ENCODE data around the gene LAMB4.
"Not testable (repeated sequence)": the region's sequence is repeated elsewhere in the genome, so short reads cannot be mapped to it uniquely, and the experiment has no call there.

The LAMB4 gene

DNA sequence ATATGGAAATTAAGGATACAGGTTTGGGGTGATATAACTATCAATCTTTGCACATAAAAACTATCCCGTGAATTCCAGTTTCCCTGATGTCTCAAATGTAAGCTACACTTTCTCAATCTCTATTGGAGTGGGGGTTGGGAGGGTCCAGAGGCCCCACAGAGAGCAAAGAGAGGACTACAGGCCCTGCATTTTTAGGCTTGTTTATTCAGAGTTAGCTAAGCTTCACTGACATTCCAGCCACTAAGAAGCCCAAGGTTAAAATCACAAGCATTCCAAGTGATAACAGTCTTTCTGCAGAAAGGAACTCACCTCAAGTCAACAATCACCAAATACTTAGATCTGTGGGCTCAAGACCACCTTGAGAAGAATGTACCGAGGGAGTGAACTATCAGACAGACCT lies 95.6 kb downstream of the LAMB4 start:
- DNase-seq, result no peak

DNA sequence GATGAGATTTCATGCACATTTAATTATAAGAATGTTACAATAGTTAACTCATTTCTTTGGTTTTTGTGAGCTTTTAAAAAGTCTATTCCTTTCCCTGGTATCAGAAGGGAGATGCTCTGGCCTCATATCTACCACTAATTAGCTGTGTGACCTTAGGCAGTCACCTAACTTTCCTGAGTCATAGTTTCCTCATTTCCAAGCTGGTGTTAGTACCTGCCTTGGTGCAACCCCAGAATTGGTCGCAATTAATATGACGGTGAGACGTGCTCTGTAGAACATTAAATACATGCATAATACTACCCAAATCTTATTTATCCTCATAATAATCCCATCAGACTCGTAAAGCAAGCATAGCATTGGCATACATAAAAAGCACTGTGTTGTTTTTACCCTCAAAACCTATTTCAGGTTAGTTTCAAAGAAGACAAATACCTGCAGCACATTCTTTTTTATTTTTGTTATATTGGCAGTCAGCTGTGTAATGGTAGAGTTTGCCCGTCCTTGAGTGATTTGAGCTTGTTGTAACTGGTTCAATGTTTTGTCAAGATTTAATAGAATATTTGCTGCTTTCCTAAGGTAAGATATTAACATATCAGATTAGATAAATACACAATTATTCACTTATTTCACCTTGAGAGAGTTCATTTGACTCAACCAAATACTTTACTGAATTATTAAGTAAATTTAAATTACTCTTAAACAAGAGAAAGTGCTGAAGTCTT lies 96.2 kb downstream of the LAMB4 start:
- DNase-seq, result no peak

DNA sequence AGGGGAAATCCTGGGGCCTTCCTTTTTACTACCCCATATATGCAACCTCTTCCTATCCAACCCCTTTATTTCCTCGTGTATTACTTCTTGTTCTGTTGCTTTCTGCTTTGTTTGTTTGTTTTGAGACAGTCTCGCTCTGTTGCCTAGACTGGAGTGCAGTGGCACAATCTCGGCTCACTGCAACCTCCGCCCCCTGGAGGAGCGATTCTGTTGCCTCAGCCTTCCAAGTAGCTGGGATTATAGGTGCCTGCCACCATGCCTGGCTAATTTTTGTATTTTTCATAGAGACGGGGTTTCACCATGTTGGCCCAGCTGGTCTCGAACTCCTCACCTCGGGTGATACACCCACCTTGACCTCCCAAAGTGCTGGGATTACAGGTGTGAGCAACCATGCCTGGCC lies 96.9 kb downstream of the LAMB4 start:
- DNase-seq, result not testable (repeated sequence)

DNA sequence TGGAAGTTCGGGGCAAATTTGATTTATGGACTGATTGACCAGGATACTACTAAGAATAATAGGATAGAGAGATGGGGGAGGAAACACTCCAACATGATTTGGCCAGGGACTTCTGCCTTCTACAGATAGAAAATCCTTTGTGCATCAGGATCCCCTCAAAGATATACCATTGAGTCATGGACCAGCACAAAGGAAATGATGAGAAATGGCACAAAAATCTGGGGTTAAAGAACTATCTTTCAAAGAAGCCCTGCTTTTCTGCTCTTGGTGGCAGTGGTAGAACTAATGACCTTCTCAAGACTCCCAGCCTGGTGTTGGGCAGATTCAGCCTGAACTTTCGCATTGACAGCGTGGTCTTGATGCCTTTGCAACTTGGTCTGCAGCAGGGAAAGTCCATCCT lies 99.6 kb downstream of the LAMB4 start:
- DNase-seq, result no peak

DNA sequence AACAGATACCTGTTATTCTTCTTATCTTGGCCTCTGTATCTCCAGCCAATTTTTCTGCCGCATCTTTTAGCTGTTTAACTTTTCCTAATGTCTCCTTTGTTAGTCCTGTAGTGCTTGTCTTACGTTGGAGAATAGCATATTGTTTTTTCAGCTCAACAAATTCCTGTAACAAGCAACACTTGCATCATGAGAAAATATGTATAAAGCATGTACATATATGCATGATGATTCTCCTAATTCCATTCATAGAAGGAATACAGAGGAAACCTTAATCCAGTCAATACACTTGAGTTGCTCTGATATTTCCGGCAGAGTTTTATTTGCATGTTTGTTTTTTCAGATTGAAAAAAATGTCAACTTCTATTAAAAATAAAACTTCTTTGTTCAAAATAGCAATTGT lies 101.1 kb downstream of the LAMB4 start:
- DNase-seq, result no peak

DNA sequence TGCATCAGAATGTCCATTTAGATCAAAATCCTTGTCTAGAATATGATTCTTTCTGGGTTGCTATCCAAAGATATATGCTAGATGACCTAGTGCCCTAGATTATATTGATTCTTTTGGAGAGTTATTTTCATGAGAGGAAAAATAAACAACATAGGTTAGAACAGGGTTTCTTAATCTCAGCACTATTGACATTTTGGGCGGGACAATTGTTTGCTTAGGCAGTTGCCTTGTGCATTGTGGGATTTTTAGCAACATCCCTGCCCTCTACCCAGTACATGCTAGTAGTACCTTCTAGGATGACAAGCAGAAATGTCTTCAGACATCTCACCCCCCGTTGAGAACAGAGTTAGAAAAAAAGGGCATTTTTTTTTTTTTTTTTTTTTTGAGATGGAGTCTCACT lies 102.0 kb downstream of the LAMB4 start:
- DNase-seq, result no peak

DNA sequence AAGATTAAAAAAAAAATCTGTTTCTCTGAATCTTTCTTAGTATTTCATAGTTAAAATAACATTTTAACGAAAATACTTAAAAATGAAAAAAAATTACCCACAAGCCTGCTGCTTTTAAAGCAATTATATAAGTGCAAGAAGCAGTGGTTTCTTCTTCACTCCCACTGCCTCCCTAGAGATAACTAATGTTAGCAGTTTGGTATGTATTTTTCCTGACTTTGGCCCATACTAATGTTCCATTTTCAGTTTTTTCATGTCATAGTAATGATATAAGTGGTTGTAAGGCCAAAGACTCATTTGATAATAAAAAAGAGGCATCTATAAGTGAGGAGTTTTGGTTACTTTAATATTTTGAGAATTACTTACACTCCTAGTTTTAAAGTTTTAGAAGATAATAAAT lies 102.9 kb downstream of the LAMB4 start:
- DNase-seq, result no peak

DNA sequence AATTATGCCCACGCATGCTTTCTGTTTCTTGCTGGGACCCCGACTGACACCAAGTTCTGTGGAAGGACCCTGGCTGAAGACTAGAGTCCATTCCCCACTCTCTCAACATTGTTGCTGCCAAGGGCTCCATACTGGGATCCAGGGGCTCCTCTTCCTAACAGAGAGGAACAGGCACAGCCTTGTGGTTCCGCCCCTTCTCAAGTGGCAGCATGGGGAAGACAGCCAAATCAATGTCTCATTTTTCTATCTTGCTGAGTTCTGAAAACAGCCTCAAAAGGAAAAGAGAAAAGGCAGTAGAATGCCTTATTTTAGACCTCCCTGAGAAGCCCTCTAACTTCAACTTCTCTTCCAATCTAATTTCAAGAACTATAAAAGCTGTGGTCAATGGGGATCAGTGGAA lies 103.5 kb downstream of the LAMB4 start:
- DNase-seq, result no peak

DNA sequence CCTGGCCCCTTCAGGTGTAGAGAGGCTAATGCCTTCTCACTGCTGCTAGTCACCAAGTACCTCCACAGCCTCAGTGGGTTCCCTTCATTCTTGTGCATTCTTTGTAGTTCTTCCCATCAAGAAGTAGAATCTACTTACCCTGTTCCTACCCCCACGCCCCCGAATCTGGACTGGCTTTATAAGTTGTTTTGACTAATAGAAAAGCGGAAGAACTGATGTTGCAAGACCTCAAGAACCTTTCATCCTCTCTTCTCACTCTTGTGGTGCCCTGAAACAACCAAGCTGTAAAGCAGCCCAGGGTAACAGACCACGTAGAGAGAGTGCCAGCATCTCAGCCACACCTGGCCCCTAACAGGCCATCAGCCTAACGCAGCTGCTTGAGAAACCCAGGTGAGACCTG lies 104.0 kb downstream of the LAMB4 start:
- DNase-seq, result no peak

DNA sequence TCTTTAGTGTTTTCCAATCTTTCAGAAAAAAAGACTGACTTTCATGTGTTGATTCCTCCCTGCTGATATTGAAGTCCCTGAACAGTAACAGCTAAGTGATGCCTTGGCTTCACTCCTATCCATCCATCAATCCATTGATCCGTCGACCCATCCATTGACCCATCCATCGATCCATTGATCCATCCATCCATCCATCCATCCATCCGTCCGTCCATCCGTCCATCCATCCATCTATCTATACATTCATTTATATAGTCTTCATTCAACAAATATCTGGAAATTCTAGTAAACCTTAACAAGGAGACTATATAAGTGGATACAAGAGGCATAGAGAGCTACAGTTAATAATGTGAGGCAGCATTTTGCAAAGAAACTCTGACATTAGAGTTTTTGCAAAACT lies 105.6 kb downstream of the LAMB4 start:
- DNase-seq, result no peak

DNA sequence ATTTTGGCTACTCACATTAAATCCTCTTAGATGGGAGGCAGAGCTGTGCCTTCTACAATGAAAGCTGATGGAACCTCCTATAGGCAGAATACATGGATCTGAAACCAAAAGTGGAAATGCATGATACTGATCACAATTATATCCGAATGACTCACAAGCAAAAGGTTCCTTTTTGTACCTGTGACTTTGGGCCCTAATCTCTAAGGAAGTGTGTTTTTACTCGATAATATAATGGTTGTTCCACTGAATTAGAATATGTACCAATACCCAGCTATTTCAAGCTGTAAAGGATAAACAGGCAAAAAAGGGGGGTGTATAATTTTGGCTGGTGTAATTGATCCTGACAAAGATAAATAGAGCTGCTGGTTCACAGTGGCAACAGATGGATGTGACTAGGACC lies 109.6 kb downstream of the LAMB4 start:
- no peak for DNase-seq

DNA sequence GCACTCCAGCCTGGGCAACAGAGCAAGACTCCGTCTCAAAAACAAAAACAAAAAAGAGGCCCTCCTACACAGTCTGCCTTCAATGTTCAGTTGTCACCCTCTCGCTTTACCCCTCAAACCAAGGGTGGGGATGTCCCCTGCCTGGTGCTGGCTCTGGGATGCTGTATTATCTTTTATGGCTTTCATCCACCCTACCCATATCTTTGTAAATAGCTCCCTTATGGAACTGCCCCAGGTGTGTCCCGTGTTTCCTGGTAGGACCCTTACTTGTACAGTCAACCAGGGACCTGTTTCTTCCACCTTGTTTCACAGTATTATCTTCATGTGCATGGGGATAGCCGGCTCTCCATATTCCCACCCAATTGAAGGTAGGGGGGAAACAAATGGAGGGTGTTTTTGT lies 111.5 kb downstream of the LAMB4 start:
- no peak for DNase-seq

DNA sequence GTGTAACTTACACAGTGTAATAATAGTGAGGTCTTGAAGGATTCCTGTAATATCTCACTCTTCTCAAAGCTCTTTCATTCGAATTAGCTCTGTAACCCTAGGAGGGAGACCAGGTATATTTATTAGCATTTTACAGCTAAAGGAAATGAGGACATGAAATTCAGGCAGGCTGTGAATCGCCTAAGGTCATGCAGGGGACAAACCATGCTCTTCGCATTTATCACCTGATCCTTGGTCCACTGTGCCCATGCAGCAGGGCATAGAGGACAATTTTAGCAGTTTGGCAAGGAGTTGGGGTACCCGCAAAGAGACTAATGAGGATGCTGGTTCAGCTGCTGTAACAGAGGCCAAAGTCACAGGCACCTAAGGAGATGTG lies 112.4 kb downstream of the LAMB4 start:
- DNase-seq, result no peak

DNA sequence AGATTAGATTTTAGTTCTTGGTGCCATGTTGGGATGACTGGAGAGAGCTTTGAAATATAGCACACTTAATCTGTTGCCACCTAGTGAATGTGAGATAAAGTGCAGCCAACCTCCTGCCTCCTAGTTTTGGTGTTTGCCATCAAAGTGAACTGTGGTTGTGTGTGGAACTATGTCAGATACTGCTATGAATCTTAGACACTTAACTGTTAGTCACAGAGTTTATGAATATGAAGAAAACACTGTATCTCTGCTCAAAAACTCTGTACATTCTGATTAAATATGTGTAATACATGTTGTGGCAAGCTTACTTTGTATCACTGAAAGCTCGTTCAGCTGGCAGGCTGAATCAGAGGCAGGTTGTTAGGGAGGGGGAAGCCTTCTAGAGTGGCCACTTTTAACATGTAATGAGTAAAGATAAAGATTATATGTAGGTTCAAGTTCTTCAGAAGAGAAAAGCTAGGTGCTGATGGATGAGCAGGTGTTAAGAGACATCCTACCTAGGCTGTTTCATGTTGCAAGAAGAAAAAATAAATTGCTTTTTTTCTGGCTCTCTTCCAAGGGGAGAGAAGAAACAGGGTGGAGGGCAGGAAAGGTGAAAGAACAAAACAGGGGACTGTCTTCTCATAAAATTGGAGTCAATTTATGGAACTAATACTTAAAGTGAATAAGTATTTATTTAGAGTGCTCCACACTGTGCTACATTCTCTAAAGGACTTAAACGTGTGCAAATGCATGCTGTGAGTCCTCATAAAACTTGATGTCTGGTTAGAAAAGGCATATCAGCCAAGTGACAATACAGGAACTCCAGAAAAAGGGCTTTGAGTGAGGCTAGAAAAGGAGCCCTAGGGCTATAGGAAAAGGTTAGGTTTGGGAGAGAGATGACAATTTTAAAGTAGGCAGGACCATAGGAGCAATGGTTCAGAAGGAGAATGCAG lies 113.1 kb downstream of the LAMB4 start:
- DNase-seq, result no peak

DNA sequence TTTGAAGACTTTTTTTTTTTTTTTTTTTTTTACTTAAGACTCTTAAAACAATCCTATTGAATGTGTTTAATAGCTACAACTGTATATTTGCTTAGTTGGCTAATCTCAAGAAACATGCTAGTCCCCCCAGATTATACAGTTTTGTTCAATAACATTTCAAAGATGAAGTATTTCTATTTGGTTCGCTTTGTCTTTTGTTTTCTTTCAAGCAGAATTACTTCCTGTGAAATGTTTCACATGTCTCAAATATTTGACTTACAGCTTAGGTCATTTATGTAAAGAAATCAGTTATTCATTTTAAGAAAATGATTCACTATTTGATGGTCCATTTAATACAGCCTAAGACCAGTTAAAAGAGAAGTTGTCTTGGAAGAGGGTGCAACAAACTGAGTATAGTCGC lies 114.4 kb downstream of the LAMB4 start:
- no peak for DNase-seq

DNA sequence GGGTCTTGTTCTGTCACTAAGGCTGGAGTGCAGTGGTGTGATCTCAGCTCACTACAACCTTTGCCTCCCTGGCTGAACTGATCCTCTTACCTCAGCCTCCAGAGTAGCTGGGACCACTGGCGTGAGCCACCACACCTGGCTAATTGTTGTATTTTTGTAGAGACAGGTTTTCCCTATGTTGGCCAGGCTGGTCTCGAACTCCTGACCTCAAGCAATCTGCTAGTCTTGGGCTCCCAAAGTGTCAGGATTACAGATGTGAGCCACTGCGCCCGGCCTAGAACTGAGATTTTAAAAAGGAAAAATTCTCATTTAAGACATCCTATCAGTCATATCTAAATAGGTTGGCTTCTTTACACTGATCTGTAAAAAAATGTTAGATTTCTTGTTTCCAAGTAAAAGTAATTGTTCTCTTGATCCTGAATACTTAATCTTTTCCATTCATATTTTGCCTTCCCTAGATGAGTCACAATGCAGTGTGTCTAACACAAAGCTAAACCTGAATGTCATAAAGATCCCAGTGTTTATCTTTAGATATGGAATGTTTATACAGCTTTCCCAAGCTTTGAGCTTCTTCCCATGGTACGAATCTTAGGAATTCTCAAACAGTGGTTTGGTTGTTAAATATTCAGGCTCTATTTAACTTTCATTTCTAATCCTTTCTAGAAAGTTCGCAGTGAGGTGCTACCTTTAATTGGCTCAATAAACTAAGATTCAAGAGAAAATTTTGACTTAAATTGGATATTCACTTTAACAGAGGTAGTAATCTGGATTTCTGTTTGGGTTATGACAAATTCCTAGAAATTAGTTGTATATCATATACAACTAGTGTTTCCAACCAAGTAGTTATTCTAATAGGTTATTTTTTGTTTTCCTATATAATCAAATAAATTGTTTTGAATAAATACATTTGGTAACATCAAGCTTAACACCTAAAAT lies 115.1 kb downstream of the LAMB4 start:
- no peak for DNase-seq

DNA sequence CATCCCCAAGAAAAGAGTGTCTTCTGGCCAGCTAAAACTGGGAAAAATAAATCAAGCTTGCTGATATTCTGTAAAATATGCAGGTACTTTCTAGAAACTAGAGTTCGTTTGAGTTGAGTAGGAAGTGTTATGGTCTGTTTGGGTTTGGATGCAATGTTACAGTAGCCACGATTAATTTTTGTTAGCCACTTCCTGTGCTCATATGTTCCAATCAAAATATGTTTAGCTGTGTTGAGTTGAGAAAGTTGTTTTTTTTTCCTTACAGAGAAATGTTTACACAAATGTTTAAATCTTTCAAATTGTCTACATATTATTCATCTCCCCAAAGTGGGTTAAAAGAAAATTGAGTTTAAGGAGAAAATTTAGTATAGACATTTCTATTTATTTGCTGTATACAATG lies 115.9 kb downstream of the LAMB4 start:
- DNase-seq, result no peak

DNA sequence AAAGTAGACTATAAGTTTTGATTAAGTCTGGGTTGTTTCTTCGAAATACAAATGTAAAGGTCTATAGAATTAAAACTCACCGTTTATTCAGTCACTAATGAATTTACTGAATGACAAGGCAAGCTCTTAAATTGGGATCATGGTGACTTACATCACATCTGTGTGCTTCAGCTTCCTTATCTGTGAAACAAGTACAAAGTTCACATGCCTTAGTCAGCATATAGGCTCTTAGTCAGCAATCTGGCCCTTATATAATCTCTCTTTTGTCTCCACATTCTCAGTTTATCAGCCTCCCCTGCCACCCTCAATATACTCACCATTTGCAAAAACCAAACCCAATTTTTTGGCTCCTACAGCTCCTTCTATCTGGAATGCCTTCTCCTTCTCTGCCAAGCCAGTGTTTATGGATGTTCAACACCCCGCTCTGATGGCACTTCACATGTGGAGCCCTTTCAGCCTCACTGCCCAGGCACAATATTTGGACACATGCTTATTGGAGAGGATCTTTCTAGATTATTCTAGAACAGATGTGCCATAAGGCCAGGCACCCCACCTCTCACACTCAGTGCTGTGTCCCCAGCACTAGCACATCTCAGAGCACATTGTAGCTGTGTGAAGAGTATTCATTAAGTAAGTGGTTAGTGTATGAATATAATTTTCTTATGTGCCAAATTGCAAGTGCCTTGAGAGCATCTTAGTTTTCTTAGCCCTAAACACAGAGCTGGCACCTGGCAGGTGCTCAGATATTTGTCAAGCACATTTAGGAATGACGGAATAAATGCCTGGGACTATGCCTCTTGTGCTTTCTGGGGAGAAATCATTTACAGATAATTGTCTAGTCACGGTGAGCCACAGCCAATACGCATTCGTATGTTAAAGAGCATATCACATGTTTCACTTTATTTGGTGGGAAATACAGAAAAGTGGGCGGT lies 117.4 kb downstream of the LAMB4 start:
- DNase-seq, result no peak

DNA sequence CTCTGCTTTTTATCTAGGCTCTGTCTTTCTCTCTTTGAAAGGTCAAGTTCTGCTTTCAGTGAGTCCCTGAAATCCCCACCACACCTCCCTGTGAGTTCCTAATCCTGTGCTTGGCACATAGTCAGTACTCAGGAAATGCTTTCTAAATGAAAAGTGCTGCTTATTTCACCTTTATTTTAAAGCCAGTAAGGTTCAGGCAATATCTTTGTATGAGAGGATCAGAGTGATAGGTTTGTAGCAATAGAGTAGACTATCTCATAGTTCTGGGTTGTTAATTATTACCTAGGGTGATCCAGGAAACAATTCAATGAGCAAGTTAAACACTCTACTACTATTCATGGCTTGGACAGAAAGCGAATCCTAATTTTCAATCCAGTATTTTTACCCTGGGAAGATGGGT lies 119.8 kb downstream of the LAMB4 start:
- DNase-seq, result no peak

DNA sequence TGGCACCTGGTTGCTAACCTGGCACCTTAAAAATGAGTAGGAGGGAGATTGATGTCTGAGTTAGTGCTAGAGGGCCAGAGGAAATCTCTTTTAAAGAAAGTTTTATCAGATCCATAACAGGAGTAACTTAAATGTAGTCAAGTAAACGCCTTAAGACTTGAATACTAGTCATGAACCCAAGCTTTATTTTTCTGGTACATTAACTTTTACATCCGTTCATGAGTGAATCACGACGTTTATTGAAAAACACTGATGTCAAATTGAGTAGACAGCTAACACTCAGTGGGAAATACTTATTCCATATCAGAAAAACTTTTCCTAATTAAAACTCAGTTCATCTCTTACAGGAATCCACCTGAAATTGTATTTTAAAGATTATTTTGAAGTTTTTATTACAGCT lies 120.3 kb downstream of the LAMB4 start:
- no peak for DNase-seq

DNA sequence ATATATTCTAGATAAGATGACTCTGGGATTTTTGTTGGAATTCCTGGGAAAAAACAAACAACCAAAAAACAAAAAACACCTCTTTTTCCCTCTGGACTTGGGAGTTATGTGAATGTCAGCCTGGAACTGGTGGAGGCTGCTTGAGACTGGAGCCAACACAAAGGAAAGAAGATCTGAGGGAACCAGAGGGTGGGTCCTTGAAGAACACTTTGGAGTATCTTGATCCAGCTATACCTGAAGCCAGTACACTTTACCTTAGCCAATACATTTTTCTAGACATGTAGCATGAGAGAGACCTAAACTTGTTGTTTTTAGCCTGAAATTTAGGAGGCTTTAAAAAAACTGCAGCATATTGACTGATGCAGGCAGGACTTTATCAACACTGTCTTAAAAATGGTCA lies 121.3 kb downstream of the LAMB4 start:
- no peak for DNase-seq

DNA sequence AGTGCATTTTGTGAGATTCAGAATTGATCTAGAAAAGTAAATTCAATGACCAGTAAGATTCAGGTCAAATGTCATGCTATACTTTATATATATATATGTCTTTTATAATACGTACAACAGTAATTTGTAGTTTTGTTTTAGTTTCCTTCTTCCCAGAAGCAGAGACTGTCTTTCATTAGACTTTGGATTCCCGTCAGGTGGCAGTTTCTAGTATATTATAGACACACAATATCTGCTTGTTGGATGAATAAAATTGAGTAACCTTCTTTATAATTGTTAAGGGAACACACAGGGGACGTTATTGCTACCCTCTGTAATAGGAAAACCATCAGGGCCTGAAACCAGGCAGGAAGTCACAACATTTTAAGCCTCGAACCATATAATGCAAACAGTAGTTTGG lies 121.9 kb downstream of the LAMB4 start:
- DNase-seq, result no peak
